HG02884 (cell line): Measurements from ENCODE around the gene BIN1.

ENCODE experiments used
- ATAC-seq: cut with Tn5 transposase; IDR thresholded peaks from one replicate; pipeline ENCODE4 v1.9.1; 2021; ENCODE audit warnings: mild to moderate bottlenecking, moderate library complexity; ENCODE audit not compliant: unreplicated experiment

Gene BIN1

GRCh38 chr2:127079358-127079920 is 27.5 kb downstream of the BIN1 start:
- ATAC-seq: no peak

GRCh38 chr2:127078666-127079270 is 28.2 kb downstream of the BIN1 start:
- no peak for ATAC-seq

- no peak for ATAC-seq
Measured at GRCh38 chr2:127078028-127078427, 28.9 kb downstream of the BIN1 start.

- no peak for ATAC-seq
Measured at GRCh38 chr2:127076924-127077323, 30.0 kb downstream of the BIN1 start.

- no peak for ATAC-seq
Measured at GRCh38 chr2:127076290-127076689, 30.7 kb downstream of the BIN1 start.

- no peak for ATAC-seq
Measured at GRCh38 chr2:127075821-127076220, 31.1 kb downstream of the BIN1 start.

- no peak for ATAC-seq
Measured at GRCh38 chr2:127074936-127075335, 32.0 kb downstream of the BIN1 start.

GRCh38 chr2:127074358-127074757 is 32.6 kb downstream of the BIN1 start:
- ATAC-seq: no peak

- ATAC-seq: no peak
Measured at GRCh38 chr2:127072970-127073369, 34.0 kb downstream of the BIN1 start.

GRCh38 chr2:127072396-127072795 is 34.6 kb downstream of the BIN1 start:
- ATAC-seq: no peak

- ATAC-seq: no peak
Measured at GRCh38 chr2:127071901-127072328, 35.0 kb downstream of the BIN1 start.

- no peak for ATAC-seq
Measured at GRCh38 chr2:127070221-127070620, 36.7 kb downstream of the BIN1 start.

GRCh38 chr2:127069536-127069935 is 37.4 kb downstream of the BIN1 start:
- ATAC-seq: no peak

- ATAC-seq: no peak
Measured at GRCh38 chr2:127069003-127069402, 38.0 kb downstream of the BIN1 start.

- ATAC-seq: no peak
Measured at GRCh38 chr2:127068351-127068741, 38.6 kb downstream of the BIN1 start.

GRCh38 chr2:127067620-127068350 is 39.2 kb downstream of the BIN1 start:
- ATAC-seq: no peak

GRCh38 chr2:127066942-127067341 is 40.0 kb downstream of the BIN1 start:
- no peak for ATAC-seq

- no peak for ATAC-seq
Measured at GRCh38 chr2:127065940-127066318, 41.0 kb downstream of the BIN1 start.

- ATAC-seq: no peak
Measured at GRCh38 chr2:127065299-127065939, 41.5 kb downstream of the BIN1 start.

- peak; percentile 92 for ATAC-seq
Measured at GRCh38 chr2:127064642-127065250, 42.2 kb downstream of the BIN1 start.
